ENCODE data around the gene GPC4. TPM values are rescaled to one million over a fixed set of nuclear protein-coding genes. Genes with fewer than 3 reads are reported as not detected.
"Not testable (repeated sequence)": the region's sequence is repeated elsewhere in the genome, so short reads cannot be mapped to it uniquely, and the experiment has no call there.

GPC4 gene
- total RNA-seq, 3 donors from 2014 or later, result 0.10 to 0.13 (median 0.11) TPM

DNA sequence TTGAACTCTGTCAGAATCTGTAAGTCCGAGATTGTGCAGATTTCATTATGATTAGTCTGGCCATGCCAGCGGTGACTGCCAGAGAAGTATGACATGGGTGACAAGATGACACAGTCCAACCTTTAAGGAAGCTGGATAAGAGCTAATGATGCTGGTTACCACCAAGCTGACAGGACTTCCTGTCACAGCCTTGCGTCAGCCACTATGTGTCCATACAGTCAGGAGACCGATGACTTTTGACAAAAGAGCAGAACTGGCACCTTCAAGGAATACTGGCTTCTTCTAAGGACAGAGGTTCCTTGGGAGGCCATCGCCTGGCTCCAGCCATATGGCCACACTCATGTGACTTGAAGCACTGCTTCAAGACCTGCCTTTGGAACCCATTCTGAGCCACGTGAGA lies 129.9 kb downstream of the GPC4 start:
- Mint-ChIP-seq H3K27me3 (ENCODE audit: low read depth) (no peaks in the 10 kb centered on the region), H3K36me3 (ENCODE audit: insufficient read depth) (no peaks in the 10 kb centered on the region), H3K4me1 (ENCODE audit: low read depth) (no peaks in the 10 kb centered on the region), H3K4me3 (no peak overlapping the region), H3K9me3 (peaks cover 4% of the 10 kb centered on the region)
- ATAC-seq (no peak), DNase-seq (no peak)

DNA sequence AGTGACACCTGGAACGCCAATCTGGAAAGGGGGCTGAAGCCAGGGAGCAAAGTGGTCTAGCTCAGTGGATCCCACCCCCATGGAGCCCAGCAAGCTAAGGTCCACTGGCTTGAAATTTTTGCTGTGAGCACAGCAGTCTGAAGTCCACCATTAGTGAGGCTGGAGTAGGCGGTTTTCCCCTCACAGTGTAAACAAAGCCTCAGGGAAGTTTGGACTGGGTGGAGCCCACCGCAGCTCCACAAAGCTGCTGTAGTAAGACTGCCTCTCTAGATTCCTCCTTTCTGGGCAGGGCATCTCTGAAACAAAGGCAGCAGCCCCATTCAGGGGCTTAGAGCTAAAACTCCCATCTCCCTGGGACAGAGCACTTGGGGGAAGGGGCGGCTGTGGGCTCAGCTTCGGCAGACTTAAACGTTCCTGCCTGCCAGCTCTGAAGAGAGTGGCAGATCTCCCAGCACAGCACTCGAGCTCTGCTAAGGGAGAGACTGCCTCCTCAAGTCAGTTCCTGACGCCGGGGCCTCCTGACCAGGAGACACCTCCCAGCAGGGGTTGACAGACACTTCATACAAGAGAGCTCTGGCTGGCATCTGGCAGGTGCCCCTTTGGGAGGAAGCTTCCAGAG lies 136.1 kb downstream of the GPC4 start:
- H3K4me1 Mint-ChIP-seq (ENCODE audit: low read depth); H3K4me3 Mint-ChIP-seq; H3K9me3 Mint-ChIP-seq; H3K36me3 Mint-ChIP-seq (ENCODE audit: insufficient read depth); DNase-seq; ATAC-seq; H3K27me3 Mint-ChIP-seq (ENCODE audit: low read depth): not testable (repeated sequence)

DNA sequence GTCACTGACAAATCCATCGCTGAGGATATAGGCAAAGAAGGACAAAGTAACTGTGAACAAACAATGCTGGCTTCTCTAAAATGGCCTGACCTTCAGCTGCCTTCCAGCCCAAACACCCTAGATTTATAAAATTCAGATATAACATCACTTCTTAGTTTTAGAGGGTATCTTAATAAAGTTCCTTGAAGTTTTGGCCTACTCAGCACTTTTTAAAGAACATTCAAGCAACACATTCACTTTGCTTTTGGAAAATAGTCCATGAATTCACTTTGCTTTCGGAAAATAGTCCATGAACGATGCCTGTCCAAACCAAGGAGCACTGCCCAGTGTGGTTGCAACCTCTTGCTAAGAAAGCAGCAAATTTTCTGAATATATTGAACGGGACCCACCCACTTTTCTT lies 142.1 kb downstream of the GPC4 start:
- Mint-ChIP-seq H3K9me3 (no peaks in the 10 kb centered on the region), H3K4me3 (no peak overlapping the region), H3K36me3 (ENCODE audit: insufficient read depth) (no peaks in the 10 kb centered on the region), H3K27me3 (ENCODE audit: low read depth) (no peaks in the 10 kb centered on the region), H3K4me1 (ENCODE audit: low read depth) (no peaks in the 10 kb centered on the region)
- DNase-seq (no peak), ATAC-seq (no peak)

DNA sequence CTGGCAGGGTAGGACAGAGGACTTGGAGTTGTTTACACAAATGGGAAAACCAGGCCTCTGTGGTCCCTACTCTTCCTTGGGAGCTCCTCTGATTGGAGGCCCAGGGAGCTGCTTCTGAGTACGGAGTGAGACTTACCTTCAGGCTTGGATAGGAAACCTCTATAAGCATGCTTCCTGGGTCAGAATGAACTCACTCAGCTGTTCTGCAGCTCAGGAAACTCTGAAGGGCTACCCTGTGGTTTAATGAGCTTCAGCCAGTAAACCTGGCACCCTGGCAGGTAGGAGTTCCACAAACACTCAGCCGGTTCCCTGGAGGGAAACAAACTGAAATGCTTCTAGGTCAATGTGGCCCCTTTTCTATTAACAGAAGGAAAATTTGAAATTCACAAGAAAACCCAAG lies 146.1 kb downstream of the GPC4 start:
- Mint-ChIP-seq H3K4me1 (ENCODE audit: low read depth) (no peaks in the 10 kb centered on the region), H3K27me3 (ENCODE audit: low read depth) (no peaks in the 10 kb centered on the region)

DNA sequence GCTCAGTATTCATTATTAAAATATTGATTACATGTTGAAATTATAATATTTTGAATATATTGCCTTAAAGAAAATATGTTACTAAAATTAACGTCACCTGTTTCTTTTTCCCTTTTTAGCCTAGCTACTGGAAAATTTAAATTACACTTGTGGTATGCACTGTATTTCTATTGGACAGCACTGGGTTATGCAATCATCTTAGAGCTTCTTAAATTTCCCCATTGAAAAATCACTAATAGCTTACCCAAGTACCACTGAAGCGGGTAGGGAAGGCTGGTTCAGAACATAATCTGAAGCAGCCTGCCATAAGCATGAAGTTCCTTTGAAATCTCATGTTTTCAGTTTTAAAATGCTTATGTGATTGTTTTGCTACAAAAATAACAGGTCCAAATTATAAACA lies 147.7 kb downstream of the GPC4 start:
- Mint-ChIP-seq H3K4me1 (ENCODE audit: low read depth) (no peaks in the 10 kb centered on the region), H3K36me3 (ENCODE audit: insufficient read depth) (no peaks in the 10 kb centered on the region), H3K9me3 (no peaks in the 10 kb centered on the region), H3K4me3 (no peak overlapping the region), H3K27me3 (ENCODE audit: low read depth) (no peaks in the 10 kb centered on the region)
- ATAC-seq (no peak), DNase-seq (no peak)

More for the DNA sequence above, 146.1 kb downstream of the GPC4 start:
- ATAC-seq, result no peak
- H3K36me3 Mint-ChIP-seq (ENCODE audit: insufficient read depth), result no peaks in the 10 kb centered on the region
- DNase-seq, result no peak
- no peak overlapping the region for H3K4me3 Mint-ChIP-seq
- H3K9me3 Mint-ChIP-seq, result no peaks in the 10 kb centered on the region

DNA sequence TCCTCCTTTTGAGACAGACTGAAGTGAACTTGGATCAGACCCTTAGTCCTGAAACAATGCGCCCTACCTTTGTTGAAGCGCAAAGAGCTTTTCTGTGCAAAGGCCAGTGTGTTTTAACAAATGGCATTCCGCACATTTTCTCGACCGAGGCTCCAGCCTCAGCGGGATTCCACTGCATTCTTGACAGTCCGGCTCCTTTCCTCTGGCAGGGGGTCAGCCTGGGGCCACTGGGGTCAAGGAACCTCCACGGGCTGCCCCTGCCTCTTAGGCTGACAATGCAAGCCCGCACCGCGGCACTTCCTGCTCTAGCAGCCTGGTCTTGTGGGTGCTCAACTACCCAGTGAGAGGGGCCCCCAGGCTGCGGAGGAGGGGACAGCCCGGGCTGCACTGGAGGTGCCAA lies 150.0 kb downstream of the GPC4 start:
- no peak overlapping the region for H3K4me3 Mint-ChIP-seq
- no peak for ATAC-seq
- no peaks in the 10 kb centered on the region for H3K9me3 Mint-ChIP-seq
- DNase-seq, result no peak
- no peaks in the 10 kb centered on the region for H3K4me1 Mint-ChIP-seq (ENCODE audit: low read depth)
- H3K36me3 Mint-ChIP-seq (ENCODE audit: insufficient read depth), result no peaks in the 10 kb centered on the region
- no peaks in the 10 kb centered on the region for H3K27me3 Mint-ChIP-seq (ENCODE audit: low read depth)

DNA sequence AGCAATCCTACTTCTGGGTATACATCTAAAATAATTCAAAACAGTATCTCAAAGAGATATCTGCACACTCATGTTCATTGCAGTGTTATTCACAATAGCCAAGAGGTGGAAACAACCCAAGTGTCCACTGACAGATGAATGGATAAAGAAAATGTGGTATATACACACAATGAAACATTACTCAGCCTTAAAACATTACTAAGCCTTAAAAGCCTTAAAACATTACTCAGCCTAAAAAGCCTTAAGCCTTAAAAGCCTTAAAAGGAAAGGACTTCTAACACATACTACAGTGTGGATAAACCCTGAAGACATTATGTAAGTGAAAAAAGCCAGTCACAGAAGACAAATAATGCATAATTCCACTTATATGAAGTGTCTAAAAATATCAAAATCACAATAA lies 156.8 kb downstream of the GPC4 start:
- ATAC-seq (no peak), DNase-seq (no peak)
- no peaks in the 10 kb centered on the region for H3K4me1 Mint-ChIP-seq (ENCODE audit: low read depth)
- H3K36me3 Mint-ChIP-seq (ENCODE audit: insufficient read depth), result no peaks in the 10 kb centered on the region
- H3K4me3 Mint-ChIP-seq, result no peak overlapping the region
- no peaks in the 10 kb centered on the region for H3K9me3 Mint-ChIP-seq
- H3K27me3 Mint-ChIP-seq (ENCODE audit: low read depth), result no peaks in the 10 kb centered on the region

DNA sequence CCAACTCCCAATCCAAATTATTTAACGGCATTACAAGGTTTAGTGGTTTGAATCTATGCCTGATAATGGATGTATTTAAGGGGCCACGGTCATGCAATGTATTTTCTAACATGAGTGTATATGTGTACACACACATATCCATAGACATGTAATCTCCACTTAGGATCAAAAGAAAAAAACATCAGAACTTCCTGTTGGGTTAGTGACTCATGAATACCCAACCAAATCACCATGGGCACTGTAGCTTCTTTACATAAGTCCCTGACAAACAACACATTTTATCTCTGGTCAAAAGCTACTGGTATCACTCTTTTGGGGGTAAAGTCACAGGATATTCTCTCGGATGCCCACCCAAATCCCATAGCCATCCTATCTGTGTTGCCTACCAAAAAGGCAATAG lies 160.6 kb downstream of the GPC4 start:
- H3K27me3 Mint-ChIP-seq (ENCODE audit: low read depth), result no peaks in the 10 kb centered on the region
- H3K36me3 Mint-ChIP-seq (ENCODE audit: insufficient read depth), result no peaks in the 10 kb centered on the region
- H3K4me3 Mint-ChIP-seq, result no peak overlapping the region
- H3K9me3 Mint-ChIP-seq, result no peaks in the 10 kb centered on the region
- no peak for DNase-seq
- ATAC-seq, result no peak
- no peaks in the 10 kb centered on the region for H3K4me1 Mint-ChIP-seq (ENCODE audit: low read depth)

DNA sequence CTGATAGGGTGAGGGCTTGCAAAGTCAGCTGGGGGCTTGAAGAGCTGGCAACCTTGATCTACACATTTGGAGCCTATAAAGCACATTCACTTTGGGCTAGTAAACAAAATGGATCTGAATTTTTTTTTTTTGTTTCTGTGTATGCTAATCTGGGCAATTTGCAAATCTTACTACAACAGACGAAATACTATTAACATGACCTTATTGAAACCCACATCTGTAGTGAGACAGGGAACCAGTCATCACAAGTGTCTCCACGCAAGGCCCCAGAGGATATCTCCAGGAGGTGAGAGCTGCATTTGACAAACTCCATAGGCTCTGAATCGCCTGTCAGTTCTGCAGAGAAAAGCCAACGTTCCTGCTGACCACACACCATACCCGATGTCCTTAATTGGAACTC lies 164.1 kb downstream of the GPC4 start:
- Mint-ChIP-seq H3K4me3 (no peak overlapping the region), H3K4me1 (ENCODE audit: low read depth) (no peaks in the 10 kb centered on the region), H3K36me3 (ENCODE audit: insufficient read depth) (no peaks in the 10 kb centered on the region), H3K27me3 (ENCODE audit: low read depth) (no peaks in the 10 kb centered on the region), H3K9me3 (peaks cover 12% of the 10 kb centered on the region)
- ATAC-seq, result no peak
- no peak for DNase-seq

DNA sequence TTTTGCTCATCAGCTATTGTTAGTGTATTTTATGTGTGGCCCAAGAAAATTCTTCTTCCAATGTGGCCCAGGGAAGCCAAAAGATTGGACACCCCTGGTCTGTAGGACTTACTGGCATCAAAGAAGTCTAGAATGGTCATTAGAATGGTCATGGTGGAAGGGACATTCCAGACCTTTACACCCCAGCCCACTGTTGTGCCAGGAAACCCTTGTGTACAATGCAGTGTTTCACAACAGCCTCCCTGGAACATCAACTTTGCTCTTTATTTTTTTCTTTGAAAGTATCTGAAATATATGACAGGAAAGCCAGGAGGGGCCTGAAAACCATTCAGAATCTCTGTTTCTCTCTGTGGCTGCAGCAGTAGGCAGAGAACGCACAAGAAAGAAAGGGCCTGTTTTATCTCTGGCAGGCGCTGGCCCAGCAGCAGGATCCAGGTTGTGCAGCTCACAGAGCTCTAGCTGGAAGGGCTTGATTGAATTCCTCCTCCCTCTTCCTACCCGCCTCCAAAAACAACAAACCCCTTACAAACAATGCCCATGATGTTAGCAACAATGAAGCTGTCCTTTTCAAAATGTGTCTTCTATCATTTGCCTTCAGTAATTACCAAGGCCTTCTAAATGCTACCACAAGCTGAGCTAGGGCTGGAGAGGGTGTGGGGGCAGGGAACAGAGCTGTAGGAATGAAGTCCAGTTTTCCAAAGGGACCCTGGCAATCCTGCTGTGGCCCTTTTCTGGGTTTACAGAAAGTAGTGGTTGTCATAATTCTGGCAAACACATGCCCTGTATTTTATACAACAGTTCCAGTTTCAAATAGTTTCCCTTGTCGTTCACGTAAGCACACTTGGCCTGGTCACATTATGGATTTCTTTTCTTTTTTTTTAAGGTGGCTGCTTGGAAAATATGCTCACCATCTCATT lies 164.8 kb downstream of the GPC4 start:
- Mint-ChIP-seq H3K4me1 (ENCODE audit: low read depth) (no peaks in the 10 kb centered on the region), H3K27me3 (ENCODE audit: low read depth) (no peaks in the 10 kb centered on the region), H3K9me3 (peaks cover 12% of the 10 kb centered on the region), H3K4me3 (no peak overlapping the region), H3K36me3 (ENCODE audit: insufficient read depth) (no peaks in the 10 kb centered on the region)
- ATAC-seq, result no peak
- DNase-seq, result no peak

Other genes starting within 250 kb of the GPC4 start
- gene TFDP3, start 197.1 kb downstream of the GPC4 start, total RNA-seq, result not detected